HS-27A (cell line): ENCODE measurements around the gene FANCL.
"Not testable (repeated sequence)": the region's sequence is repeated elsewhere in the genome, so short reads cannot be mapped to it uniquely, and the experiment has no call there.

Source experiments
- DNase-seq: peaks from one replicate; pipeline ENCODE4 v3.0.0-alpha.2; 2012; ENCODE audit warnings: low read depth, missing footprints

Gene FANCL

DNA sequence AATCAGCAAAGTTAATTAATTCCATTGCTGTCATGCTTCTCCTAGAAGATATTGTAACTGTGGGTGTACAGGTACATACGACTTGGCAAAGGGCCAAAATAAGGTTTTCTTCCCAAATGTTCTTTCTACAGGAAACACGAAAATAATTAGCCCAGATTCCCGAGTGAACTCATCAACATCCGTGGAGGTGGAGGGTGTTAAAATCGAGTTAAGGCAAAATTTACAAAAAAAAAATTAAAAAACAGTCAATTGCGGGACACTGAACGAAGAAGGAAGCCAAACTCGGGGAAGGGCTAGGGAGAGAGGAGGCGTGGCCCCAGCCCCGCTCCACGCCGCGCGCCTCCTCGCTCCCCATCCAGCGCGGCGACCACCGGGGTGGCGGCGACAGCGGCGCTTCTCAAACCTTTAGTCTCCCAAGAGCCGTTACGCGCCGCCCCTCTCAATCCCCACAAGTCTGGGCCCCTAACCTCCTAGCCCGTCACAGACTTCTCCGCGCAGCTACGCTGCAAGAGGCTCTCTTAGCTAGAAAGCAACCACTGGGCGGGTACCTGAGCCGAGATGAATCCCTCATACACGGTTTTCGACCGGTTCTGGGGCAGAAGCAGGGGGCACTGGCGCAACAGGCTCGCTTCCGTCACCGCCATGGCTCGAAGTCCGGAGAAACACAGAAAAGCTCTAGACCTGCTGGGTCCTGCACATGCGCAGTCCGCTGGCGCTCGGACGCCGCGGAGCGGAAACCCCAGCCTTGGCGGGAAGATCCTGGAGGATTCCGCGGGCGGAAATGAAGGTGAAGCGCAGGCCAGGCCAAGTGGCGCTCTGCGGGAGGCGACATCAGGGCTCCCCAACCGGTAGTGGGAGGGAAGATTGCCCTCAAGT, at the start of gene FANCL:
FANCL (minus strand) TSS at position 656 of the 876 bp plus-strand sequence; CDS start at position 644, 12 bp downstream.
- DNase-seq = peak; percentile 82

DNA sequence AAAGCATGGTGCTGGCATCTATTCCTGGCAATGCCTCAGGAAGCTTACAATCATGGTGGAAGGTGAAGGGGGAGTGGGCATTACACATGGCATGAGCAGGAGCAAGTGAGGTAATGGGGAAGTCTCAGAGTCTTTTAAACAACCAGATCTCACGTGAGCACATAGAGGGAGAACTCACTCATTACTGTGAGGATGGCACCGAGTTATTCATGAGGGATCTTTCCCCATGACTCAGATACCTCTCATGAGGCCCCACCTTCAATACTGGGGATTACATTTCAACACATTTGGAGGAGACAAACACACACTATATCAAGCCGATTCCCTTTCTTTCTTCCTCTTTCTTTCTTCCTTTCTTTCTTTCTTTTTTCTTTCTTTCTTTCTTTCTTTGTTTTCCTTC, 47.9 kb upstream of the FANCL start:
- DNase-seq = peak; percentile 27

DNA sequence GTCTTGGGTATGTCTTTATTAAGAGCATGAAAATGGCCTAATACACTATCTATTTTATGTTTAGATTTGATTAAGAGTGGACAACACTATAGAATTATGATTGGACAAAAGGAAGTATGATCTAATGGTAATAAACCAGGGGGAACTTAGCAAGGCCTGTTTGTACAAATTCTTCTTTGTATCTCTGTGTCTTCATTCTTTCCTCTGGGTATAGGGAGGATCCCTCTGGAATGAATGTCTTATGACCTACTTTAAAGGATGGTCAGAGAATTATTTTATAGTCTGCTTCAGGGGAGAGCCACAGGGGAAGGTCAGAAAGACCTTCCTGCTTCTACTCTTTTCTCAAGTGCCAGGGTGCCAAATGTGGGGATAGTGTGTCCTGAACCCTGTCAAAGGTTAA, 42.8 kb upstream of the FANCL start:
- no peak for DNase-seq

DNA sequence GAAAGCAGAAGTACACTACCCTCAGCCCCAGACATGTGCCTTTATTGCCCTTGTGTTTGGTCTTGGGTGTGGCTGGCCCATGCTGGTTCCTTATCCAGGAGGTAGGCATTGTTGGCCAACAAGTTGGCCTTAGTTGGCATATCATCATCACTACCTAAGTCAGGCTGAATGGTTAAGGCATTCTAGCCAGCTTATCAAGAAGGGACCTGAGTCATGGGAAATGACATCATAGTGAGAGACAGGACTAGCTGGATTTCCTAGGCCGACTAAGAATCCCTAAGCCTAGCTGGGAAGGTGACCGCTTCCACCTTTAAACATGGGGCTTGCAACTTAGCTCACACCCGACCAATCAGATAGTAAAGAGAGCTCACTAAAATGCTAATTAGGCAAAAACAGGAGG, 34.0 kb upstream of the FANCL start:
- DNase-seq = not testable (repeated sequence)

GRCh38 chr2:58271826-58272225, 30.7 kb upstream of the FANCL start:
- no peak for DNase-seq

DNA sequence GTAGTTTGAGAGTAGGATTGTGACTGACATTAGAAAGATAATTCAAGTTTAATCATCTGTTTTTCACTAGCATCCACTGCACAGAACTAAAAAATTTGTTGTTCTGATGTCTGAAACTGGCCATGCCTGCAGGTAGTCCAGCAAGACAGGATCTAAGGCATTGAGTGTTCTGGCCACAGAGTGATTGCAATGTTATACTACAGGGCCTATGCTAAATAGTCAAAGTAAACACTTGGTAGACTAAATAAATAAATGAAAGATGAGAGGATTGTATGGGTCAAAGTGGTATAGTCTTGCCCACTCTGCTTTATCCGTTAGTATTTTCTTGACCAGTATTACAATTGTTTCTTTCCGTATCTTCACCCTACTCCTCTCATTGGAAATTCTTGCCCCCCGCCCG, 27.6 kb upstream of the FANCL start:
- no peak for DNase-seq

DNA sequence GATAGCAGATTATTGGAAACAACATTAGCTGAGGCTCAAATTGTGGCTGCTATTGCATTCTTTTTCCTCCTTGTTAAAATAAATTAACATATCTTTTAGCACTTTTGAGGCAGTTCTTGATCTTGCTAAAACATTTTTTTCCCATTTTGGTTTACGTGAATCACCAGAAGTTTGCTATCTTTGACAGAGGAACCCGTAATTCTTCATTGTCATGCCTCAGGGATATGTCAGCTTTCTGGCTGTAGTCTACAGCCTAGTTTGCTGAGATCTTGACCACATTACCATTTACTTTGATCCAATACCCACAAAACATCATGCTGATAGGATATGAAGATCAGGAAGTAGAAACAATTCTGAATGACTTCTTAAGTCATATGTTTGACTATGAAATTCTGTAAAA, 25.1 kb upstream of the FANCL start:
- DNase-seq = no peak

GRCh38 chr2:58261209-58261608, 20.1 kb upstream of the FANCL start:
- DNase-seq = no peak

DNA sequence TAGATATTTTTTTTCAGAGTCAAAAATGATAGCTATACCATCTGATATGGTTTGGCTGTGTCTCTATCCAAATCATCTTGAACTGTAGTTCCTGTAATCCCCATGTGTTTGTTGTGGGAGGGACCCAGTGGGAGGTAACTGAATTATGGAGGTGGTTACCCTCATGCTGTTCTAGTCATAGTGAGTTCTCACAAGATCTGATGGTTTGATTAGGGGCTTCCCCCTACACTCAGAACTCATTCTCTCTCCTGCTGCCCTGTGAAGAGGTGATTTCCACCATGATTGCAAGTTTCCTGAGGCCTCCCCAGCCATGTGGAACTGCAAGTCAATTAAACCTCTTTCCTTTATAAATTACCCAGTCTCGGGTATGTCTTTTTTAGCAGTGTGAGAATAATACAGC, 17.3 kb upstream of the FANCL start:
- not testable (repeated sequence) for DNase-seq

DNA sequence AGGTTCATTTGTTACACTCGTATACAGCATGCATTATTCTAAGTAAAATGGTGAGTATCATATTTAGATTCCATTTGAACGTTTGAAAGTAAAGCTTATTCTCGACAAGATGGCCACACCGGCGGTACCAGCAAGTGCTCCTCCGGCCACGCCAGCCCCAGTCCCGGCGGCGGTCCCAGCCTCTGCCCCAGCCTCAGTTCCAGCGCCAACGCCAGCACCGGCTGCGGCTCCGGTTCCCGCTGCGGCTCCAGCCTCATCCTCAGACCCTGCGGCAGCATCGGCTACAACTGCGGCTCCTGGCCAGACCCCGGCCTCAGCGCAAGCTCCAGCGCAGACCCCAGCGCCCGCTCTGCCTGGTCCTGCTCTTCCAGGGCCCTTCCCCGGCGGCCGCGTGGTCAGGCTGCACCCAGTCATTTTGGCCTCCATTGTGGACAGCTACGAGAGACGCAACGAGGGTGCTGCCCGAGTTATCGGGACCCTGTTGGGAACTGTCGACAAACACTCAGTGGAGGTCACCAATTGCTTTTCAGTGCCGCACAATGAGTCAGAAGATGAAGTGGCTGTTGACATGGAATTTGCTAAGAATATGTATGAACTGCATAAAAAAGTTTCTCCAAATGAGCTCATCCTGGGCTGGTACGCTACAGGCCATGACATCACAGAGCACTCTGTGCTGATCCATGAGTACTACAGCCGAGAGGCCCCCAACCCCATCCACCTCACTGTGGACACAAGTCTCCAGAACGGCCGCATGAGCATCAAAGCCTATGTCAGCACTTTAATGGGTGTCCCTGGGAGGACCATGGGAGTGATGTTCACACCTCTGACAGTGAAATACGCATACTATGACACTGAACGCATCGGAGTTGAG, 10.4 kb upstream of the FANCL start:
- not testable (repeated sequence) for DNase-seq

DNA sequence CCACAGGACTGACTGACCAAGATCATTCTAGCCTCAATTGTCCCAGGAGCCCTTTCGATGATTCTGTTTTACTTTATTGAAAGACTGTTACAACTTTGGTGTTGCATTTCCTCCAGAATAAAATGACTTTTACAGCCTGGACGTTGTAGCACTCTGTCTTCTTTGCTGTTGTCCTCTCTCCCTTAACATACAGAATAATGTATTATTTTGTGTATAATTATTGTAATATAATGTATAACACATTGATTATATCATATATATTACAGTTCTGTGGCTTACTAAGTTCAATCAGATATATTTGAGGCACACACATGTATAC, 380 bp upstream of the FANCL start:
- no peak for DNase-seq

GRCh38 chr2:58239243-58239925, 1.7 kb downstream of the FANCL start:
- no peak for DNase-seq

- DNase-seq = no peak
Measured at GRCh38 chr2:58237741-58238140, 3.4 kb downstream of the FANCL start.

DNA sequence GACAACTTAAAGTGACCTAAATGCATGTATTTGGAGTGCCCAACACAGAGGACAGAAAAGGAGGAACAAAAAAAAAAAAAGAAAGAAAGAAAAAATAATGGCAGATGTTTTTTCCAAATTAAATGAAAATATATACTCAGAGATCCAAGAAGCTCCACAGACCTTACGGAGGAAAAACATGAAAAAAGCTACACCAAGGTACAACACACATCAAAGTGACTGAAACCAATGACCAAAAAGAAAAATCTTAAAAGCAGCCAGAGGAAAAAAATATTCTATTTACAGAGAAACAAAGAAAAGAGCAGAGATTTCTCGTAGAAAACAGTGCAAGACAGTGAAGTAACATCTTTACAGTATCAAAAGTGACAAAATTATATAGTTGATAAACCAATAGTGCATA, 5.1 kb downstream of the FANCL start:
- DNase-seq = no peak

DNA sequence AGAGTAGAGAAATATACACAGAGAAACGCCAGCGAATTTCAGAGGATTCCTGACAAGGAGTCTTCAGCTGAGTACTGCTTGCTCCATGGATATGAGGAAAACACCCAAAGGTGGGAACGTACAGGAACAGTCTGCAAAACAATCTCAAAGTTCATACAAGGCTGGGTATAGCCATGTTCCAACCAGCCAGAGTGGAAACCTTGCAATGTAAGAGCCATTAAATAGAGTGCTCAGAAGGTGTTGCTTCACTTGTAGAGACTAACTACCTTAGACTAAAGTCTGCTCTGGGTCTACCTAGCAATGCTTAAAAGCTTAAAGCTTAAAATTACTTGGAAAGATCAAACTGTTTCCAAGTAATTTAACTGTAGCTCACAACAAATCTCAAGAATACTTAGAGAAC, 6.0 kb downstream of the FANCL start:
- no peak for DNase-seq

DNA sequence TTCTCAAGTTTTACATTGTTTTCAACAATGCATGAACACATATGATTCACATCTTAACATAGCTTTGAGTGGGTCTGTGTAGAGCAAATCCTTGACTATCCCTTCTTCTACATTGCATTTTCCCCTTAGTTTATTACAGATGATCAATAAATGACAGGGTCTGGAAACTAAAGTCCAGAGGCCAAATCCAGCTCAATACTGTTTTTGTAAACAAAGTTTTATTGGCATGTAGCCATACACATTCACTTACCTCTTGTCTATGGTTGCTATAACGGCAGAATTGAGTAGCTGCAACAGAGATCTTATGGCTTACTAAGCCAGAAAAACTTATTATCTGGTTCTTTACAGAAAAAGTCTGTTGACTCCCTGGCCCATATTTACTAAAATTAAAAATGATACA, 12.8 kb downstream of the FANCL start:
- DNase-seq = no peak

GRCh38 chr2:58227171-58227917, 13.8 kb downstream of the FANCL start:
- no peak for DNase-seq

DNA sequence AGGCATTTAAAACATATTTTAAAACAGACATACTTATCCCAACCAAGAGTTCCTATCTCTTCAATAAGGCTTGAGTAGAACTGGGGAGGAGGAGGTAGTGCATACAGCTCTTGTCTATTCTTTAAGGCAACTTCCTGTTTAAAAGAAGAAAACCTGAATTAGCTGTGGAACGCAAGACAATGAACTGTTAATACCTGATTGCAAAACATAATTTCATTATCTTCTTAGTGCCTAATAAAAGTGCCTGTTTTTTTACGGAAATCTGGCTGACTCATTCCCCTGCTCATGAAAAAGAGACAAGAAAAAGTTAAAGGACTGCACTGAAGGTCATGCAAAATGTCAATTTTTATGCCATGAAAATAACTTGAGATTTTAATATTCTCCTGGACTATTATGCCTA, 19.2 kb downstream of the FANCL start:
- DNase-seq = no peak

GRCh38 chr2:58215429-58215828, 25.7 kb downstream of the FANCL start:
- no peak for DNase-seq

GRCh38 chr2:58210951-58211568, 30.1 kb downstream of the FANCL start:
- DNase-seq = not testable (repeated sequence)

DNA sequence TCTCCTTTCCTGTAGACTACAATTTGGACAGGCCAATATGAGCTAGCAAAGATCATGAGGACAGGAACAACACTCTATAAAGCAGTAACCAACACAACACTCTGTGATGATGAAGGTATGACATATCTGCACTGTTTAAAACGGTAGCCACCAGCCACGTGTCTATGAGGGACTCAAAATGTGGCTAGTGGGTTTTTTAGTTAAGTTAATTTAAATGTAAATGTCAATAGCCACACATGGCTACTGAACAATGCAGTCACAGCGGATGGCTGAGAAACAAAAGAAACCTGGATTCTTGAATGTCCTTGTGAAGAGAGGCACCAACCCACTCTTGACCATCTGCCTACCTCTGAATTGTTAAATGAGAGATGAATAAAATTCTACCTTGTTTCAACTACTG, 33.9 kb downstream of the FANCL start:
- DNase-seq = no peak
